ENCODE measurements around the gene LRP1B. TPM values are rescaled to one million over a fixed set of nuclear protein-coding genes. Genes with fewer than 3 reads are reported as not detected.

The LRP1B gene
- total RNA-seq, 1 donor from 2014 or later = not detected

GRCh38 chr2:141586985-141587384 is 543.8 kb downstream of the LRP1B start:
- Mint-ChIP-seq H3K36me3 (ENCODE audit: low read depth) (no peaks in the 10 kb centered on the region), H3K27me3 (no peaks in the 10 kb centered on the region), H3K4me1 (no peaks in the 10 kb centered on the region), H3K4me3 (no peak overlapping the region), H3K27ac (no peak overlapping the region), H3K9me3 (no peaks in the 10 kb centered on the region)
- CTCF ChIA-PET = no interaction called here
- no peak for DNase-seq
- intact Hi-C loops (cut with micrococcal nuclease) = no loop called here
- ATAC-seq (ENCODE audit: low read depth) = no peak
- POLR2A ChIA-PET = no interaction called here
- TF ChIP-seq CTCF (IDR thresholded peaks at IDR 0.05) = no peak

GRCh38 chr2:141582213-141582612 is 548.6 kb downstream of the LRP1B start:
- DNase-seq (no peak), ATAC-seq (ENCODE audit: low read depth) (no peak)
- Mint-ChIP-seq H3K4me3 (no peak overlapping the region), H3K36me3 (ENCODE audit: low read depth) (no peaks in the 10 kb centered on the region), H3K9me3 (no peaks in the 10 kb centered on the region), H3K27me3 (no peaks in the 10 kb centered on the region), H3K27ac (no peak overlapping the region), H3K4me1 (no peaks in the 10 kb centered on the region)
- TF ChIP-seq CTCF (IDR thresholded peaks at IDR 0.05) = no peak
- intact Hi-C loops (cut with micrococcal nuclease) = no loop called here
- ChIA-PET CTCF (no interaction called here), POLR2A (no interaction called here)

GRCh38 chr2:141579071-141579470 is 551.7 kb downstream of the LRP1B start:
- CTCF ChIA-PET = no interaction called here
- Mint-ChIP-seq H3K9me3 (no peaks in the 10 kb centered on the region), H3K36me3 (ENCODE audit: low read depth) (no peaks in the 10 kb centered on the region), H3K4me3 (no peak overlapping the region), H3K27ac (no peak overlapping the region), H3K27me3 (no peaks in the 10 kb centered on the region), H3K4me1 (no peaks in the 10 kb centered on the region)
- POLR2A ChIA-PET = no interaction called here
- TF ChIP-seq CTCF (IDR thresholded peaks at IDR 0.05) = no peak
- no peak for ATAC-seq (ENCODE audit: low read depth)
- no peak for DNase-seq
- intact Hi-C loops (cut with micrococcal nuclease) = no loop called here

GRCh38 chr2:141570474-141571131 is 560.2 kb downstream of the LRP1B start:
- H3K27me3 Mint-ChIP-seq = no peaks in the 10 kb centered on the region
- H3K36me3 Mint-ChIP-seq (ENCODE audit: low read depth) = no peaks in the 10 kb centered on the region
- no peak overlapping the region for H3K27ac Mint-ChIP-seq
- no peaks in the 10 kb centered on the region for H3K4me1 Mint-ChIP-seq
- DNase-seq = no peak
- H3K9me3 Mint-ChIP-seq = no peaks in the 10 kb centered on the region
- ChIA-PET POLR2A (no interaction called here), CTCF (no interaction called here)
- no peak overlapping the region for H3K4me3 Mint-ChIP-seq
- intact Hi-C loops (cut with micrococcal nuclease) = no loop called here
- TF ChIP-seq CTCF (IDR thresholded peaks at IDR 0.05) = no peak
- no peak for ATAC-seq (ENCODE audit: low read depth)

- intact Hi-C loops (cut with micrococcal nuclease) = no loop called here
- Mint-ChIP-seq H3K9me3 (no peaks in the 10 kb centered on the region), H3K4me1 (no peaks in the 10 kb centered on the region), H3K4me3 (no peak overlapping the region), H3K27me3 (no peaks in the 10 kb centered on the region), H3K27ac (no peak overlapping the region), H3K36me3 (ENCODE audit: low read depth) (no peaks in the 10 kb centered on the region)
- ATAC-seq (ENCODE audit: low read depth) (no peak), DNase-seq (no peak)
- CTCF ChIA-PET = no interaction called here
- no peak for TF ChIP-seq CTCF (IDR thresholded peaks at IDR 0.05)
- POLR2A ChIA-PET = no interaction called here
Measured at GRCh38 chr2:141569941-141570340, 560.9 kb downstream of the LRP1B start.

Data from activated B cell treated with CpG ODN at 0.5 μM for 24 hours (primary cell).